ENCODE measurements around the gene DYNC2H1. TPM values are rescaled to one million over a fixed set of nuclear protein-coding genes. Genes with fewer than 3 reads are reported as not detected.

DYNC2H1 gene
- total RNA-seq, 1 donor from 2014 or later, result 17.2 TPM

- peak overlapping the region; percentile 99 for H3K4me2 ChIP-seq (ENCODE audit: low read length)
- Mint-ChIP-seq H3K36me3 (ENCODE audit: low read depth, unreplicated experiment) (peaks cover 5% of the 10 kb centered on the region), H3K27me3 (ENCODE audit: low read depth, unreplicated experiment) (no peaks in the 10 kb centered on the region), H3K27ac (ENCODE audit: unreplicated experiment) (peak overlapping the region; percentile 96), H3K4me1 (ENCODE audit: low read depth, unreplicated experiment) (peaks cover 7% of the 10 kb centered on the region), H3K9me3 (ENCODE audit: unreplicated experiment) (no peaks in the 10 kb centered on the region), H3K4me3 (ENCODE audit: unreplicated experiment) (peak overlapping the region; percentile 99)
- peak overlapping the region; percentile 97 for H2AFZ ChIP-seq (ENCODE audit: low read depth, low read length)
- H3K4me3 ChIP-seq (ENCODE audit: insufficient read depth, low read depth, low read length), result peak overlapping the region; percentile 100
- no peaks in the 10 kb centered on the region for H4K20me1 ChIP-seq (ENCODE audit: insufficient read depth, low read length)
- no peaks in the 10 kb centered on the region for H3K27me3 ChIP-seq (ENCODE audit: insufficient read depth, low read length)
- no peaks in the 10 kb centered on the region for H3K36me3 ChIP-seq (ENCODE audit: insufficient read depth, low read length)
- no peaks in the 10 kb centered on the region for H3K9me3 ChIP-seq (ENCODE audit: insufficient read depth, low read depth, low read length)
- DNase-seq (ENCODE audit: low read depth), result no peak
- no peak for TF ChIP-seq CTCF (IDR thresholded peaks at IDR 0.05; ENCODE audit: insufficient read depth, low read depth, low read length)
- TF ChIP-seq EZH2 (IDR thresholded peaks at IDR 0.05; ENCODE audit: insufficient read depth, low read length), result no peak
- H3K9ac ChIP-seq (ENCODE audit: low read length), result peak overlapping the region; percentile 90
- H3K4me1 ChIP-seq (ENCODE audit: insufficient read depth, low read length), result no peaks in the 10 kb centered on the region
- H3K27ac ChIP-seq (ENCODE audit: low read depth, low read length), result peak overlapping the region; percentile 84
- peaks cover 3% of the 10 kb centered on the region for H3K79me2 ChIP-seq (ENCODE audit: insufficient read depth, low read length)
- FAIRE-seq, result peak; percentile 37
Observed at GRCh38 chr11:103109818-103110388, 677 bp downstream of the DYNC2H1 start.

GRCh38 chr11:103110391-103110790, 1.2 kb downstream of the DYNC2H1 start:
- H4K20me1 ChIP-seq (ENCODE audit: insufficient read depth, low read length), result no peaks in the 10 kb centered on the region
- Mint-ChIP-seq H3K27ac (ENCODE audit: unreplicated experiment) (peak overlapping the region; percentile 96), H3K27me3 (ENCODE audit: low read depth, unreplicated experiment) (no peaks in the 10 kb centered on the region), H3K9me3 (ENCODE audit: unreplicated experiment) (no peaks in the 10 kb centered on the region), H3K4me1 (ENCODE audit: low read depth, unreplicated experiment) (peaks cover 7% of the 10 kb centered on the region), H3K4me3 (ENCODE audit: unreplicated experiment) (peak overlapping the region; percentile 99), H3K36me3 (ENCODE audit: low read depth, unreplicated experiment) (peaks cover 5% of the 10 kb centered on the region)
- no peaks in the 10 kb centered on the region for H3K9me3 ChIP-seq (ENCODE audit: insufficient read depth, low read depth, low read length)
- no peak for FAIRE-seq
- DNase-seq (ENCODE audit: low read depth), result peak; percentile 14
- H3K4me1 ChIP-seq (ENCODE audit: insufficient read depth, low read length), result no peaks in the 10 kb centered on the region
- no peaks in the 10 kb centered on the region for H3K27me3 ChIP-seq (ENCODE audit: insufficient read depth, low read length)
- peak overlapping the region; percentile 99 for H3K4me2 ChIP-seq (ENCODE audit: low read length)
- H3K9ac ChIP-seq (ENCODE audit: low read length), result peak overlapping the region; percentile 90
- peak overlapping the region; percentile 97 for H2AFZ ChIP-seq (ENCODE audit: low read depth, low read length)
- peak overlapping the region; percentile 84 for H3K27ac ChIP-seq (ENCODE audit: low read depth, low read length)
- peak overlapping the region; percentile 100 for H3K4me3 ChIP-seq (ENCODE audit: insufficient read depth, low read depth, low read length)
- no peaks in the 10 kb centered on the region for H3K36me3 ChIP-seq (ENCODE audit: insufficient read depth, low read length)
- no peak for TF ChIP-seq EZH2 (IDR thresholded peaks at IDR 0.05; ENCODE audit: insufficient read depth, low read length)
- peak; percentile 20 for TF ChIP-seq CTCF (IDR thresholded peaks at IDR 0.05; ENCODE audit: insufficient read depth, low read depth, low read length)
- H3K79me2 ChIP-seq (ENCODE audit: insufficient read depth, low read length), result peaks cover 3% of the 10 kb centered on the region

- Histone ChIP-seq H3K27me3 (ENCODE audit: insufficient read depth, low read length) (no peaks in the 10 kb centered on the region), H2AFZ (ENCODE audit: low read depth, low read length) (no peak overlapping the region), H3K36me3 (ENCODE audit: insufficient read depth, low read length) (no peaks in the 10 kb centered on the region), H3K4me2 (ENCODE audit: low read length) (peak overlapping the region; percentile 17), H3K9me3 (ENCODE audit: insufficient read depth, low read depth, low read length) (no peaks in the 10 kb centered on the region), H3K9ac (ENCODE audit: low read length) (no peak overlapping the region), H3K27ac (ENCODE audit: low read depth, low read length) (no peak overlapping the region), H3K4me1 (ENCODE audit: insufficient read depth, low read length) (no peaks in the 10 kb centered on the region), H3K79me2 (ENCODE audit: insufficient read depth, low read length) (peaks cover 3% of the 10 kb centered on the region), H3K4me3 (ENCODE audit: insufficient read depth, low read depth, low read length) (no peak overlapping the region), H4K20me1 (ENCODE audit: insufficient read depth, low read length) (no peaks in the 10 kb centered on the region)
- H3K27ac Mint-ChIP-seq (ENCODE audit: unreplicated experiment), result no peak overlapping the region
- TF ChIP-seq CTCF (IDR thresholded peaks at IDR 0.05; ENCODE audit: insufficient read depth, low read depth, low read length) (no peak), EZH2 (IDR thresholded peaks at IDR 0.05; ENCODE audit: insufficient read depth, low read length) (no peak)
- peaks cover 7% of the 10 kb centered on the region for H3K4me1 Mint-ChIP-seq (ENCODE audit: low read depth, unreplicated experiment)
- H3K27me3 Mint-ChIP-seq (ENCODE audit: low read depth, unreplicated experiment), result no peaks in the 10 kb centered on the region
- H3K9me3 Mint-ChIP-seq (ENCODE audit: unreplicated experiment), result no peaks in the 10 kb centered on the region
- peaks cover 5% of the 10 kb centered on the region for H3K36me3 Mint-ChIP-seq (ENCODE audit: low read depth, unreplicated experiment)
- H3K4me3 Mint-ChIP-seq (ENCODE audit: unreplicated experiment), result no peak overlapping the region
- DNase-seq (ENCODE audit: low read depth) (no peak), FAIRE-seq (no peak)
Observed at GRCh38 chr11:103111400-103111799, 2.2 kb downstream of the DYNC2H1 start.
